ENCODE data around the gene SMIM21. TPM values are rescaled to one million over a fixed set of nuclear protein-coding genes. Genes with fewer than 3 reads are reported as not detected.

SMIM21 gene
- total RNA-seq, result under 1 TPM in 4 of 8 experiments, not detected in 4; 0.08 to 0.33 (median 0.10) TPM

GRCh38 chr18:75427603-75428002, at the start of gene SMIM21:
TSS of gene SMIM21 (minus strand) at chr18:75427703. CDS start at chr18:75427563, 140 bp downstream.
- Histone ChIP-seq H3K4me3 (no peak within 1 kb of the TSS), H3K4me1 (replicated peaks in 1 of 2) (peaks cover 9 to 12% of the 10 kb centered on the region in 2 donors), H3K27ac (no peak within 1 kb of the TSS)
- ATAC-seq (replicated peaks in 6 of 8), result no peak
- in situ Hi-C loops (cut with MboI; ENCODE audit: low pct_unique_long_range_greater_than_20kb in 2 of 9, low sequenced_read_pairs in 9 of 9, unreplicated experiment in 9 of 9), result no loop called here
- 83 to 100% (median 100%) methylated on average over 1 to 3 of the region's 4 CpGs; no CpG with 5 or more reads in 1 of the 10 experiments for WGBS, 10 experiments

DNA sequence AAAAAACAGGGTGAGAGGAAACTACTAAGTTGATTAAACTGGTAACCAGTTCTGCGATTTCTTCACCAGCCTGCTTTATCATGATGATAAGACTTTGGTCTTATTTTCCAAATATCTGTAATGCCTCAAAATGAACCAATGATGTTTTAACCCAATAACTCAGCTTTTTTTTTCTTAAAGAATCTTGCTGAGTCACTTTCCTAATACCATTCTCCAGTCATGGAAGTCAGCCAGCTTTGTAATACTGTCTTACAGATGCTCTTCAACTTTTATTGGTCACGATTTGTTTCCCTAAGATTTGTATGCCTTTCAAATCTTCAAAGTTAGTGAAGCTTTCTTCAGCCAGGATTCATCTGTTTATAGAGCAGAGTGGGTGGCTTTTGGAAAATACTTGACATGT, 47.7 kb upstream of the SMIM21 start:
- in situ Hi-C loops (cut with MboI; ENCODE audit: low pct_unique_long_range_greater_than_20kb in 2 of 9, low sequenced_read_pairs in 9 of 9, unreplicated experiment in 9 of 9), result loop anchor here in 4 of 9 experiments (25.0 kb wide), 3 partner anchors 262 to 813 kb away; partner anchors contain the start of genes PTGR3 (in 1 of the 4) and TSHZ1 (in 1 of the 4)
- Histone ChIP-seq H3K27ac (no peak overlapping the region), H3K4me3 (no peak overlapping the region), H3K4me1 (replicated peaks in 1 of 2) (peaks cover 0 to 20% of the 10 kb centered on the region in 2 donors)
- peak in 4 of 8 experiments; percentile 11 to 66 (median 40) for ATAC-seq (replicated peaks in 6 of 8)
- WGBS, 10 experiments, result 17 to 93% (median 79%) methylated on average over 1 to 2 of the region's 2 CpGs

DNA sequence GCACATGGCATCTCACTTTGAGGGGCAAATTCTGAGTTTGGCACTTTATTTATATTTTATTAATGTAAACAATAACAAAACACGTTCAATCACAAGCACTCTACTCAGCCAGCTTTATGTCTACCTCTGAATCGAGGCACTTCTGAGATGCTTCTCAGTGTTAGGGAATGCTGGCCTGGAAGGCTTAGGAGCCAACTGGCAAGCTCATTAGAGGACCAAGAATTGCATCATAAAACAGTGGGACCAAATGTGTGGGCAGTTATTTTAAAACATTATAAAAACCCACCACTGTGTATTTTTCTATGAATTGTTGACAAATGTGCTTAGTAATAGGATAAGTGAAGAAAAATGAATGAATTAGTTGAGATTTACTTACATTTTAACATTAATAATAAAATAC, 46.8 kb upstream of the SMIM21 start:
- WGBS, 10 experiments, result 24 to 94% (median 66%) methylated on average over 2 of the region's 2 CpGs; no CpG with 5 or more reads in 2 of the 10 experiments
- H3K4me3 ChIP-seq, result no peak overlapping the region
- ATAC-seq (replicated peaks in 6 of 8), result no peak
- H3K4me1 ChIP-seq (replicated peaks in 1 of 2), result peaks cover 0 to 20% of the 10 kb centered on the region in 2 donors
- in situ Hi-C loops (cut with MboI; ENCODE audit: low pct_unique_long_range_greater_than_20kb in 2 of 9, low sequenced_read_pairs in 9 of 9, unreplicated experiment in 9 of 9), result loop anchor here in 2 of 9 experiments (25.0 kb wide), 2 partner anchors 262 to 812 kb away; partner anchors contain the start of genes PTGR3 (in 1 of the 2) and TSHZ1 (in 1 of the 2)
- no peak overlapping the region for H3K27ac ChIP-seq

- no peak for ATAC-seq (replicated peaks in 6 of 8)
- H3K4me3 ChIP-seq, result no peak overlapping the region
- H3K27ac ChIP-seq, result no peak overlapping the region
- in situ Hi-C loops (cut with MboI; ENCODE audit: low pct_unique_long_range_greater_than_20kb in 2 of 9, low sequenced_read_pairs in 9 of 9, unreplicated experiment in 9 of 9), result loop anchor here in 2 of 9 experiments (25.0 kb wide), 2 partner anchors 261 to 811 kb away; partner anchors contain the start of genes PTGR3 (in 1 of the 2) and TSHZ1 (in 1 of the 2)
- 13 to 100% (median 80%) methylated on average over 1 to 4 of the region's 4 CpGs; no CpG with 5 or more reads in 1 of the 10 experiments for WGBS, 10 experiments
- H3K4me1 ChIP-seq (replicated peaks in 1 of 2), result peaks cover 0 to 16% of the 10 kb centered on the region in 2 donors
These were observed 45.8 kb upstream of the SMIM21 start for GRCh38 chr18:75473316-75473715.

DNA sequence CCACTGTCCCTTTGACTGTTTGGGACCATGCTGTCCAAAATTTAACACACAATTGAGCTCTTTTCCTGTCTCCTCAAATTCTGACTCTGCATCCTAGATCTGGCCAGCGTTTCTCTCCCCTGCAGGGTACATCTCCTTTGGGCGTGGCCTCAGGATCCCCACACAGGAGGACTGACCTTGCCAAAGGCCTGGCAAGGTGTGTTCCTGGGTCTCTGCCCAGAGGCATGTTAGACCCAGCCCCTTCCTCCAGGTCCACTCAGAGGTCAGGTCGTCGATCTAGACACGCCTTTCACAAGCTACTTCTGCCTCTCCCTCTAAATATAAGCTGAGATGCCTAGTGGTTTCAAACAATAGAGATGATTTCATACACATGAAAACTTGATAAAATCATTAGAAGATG, 45.4 kb upstream of the SMIM21 start:
- peaks cover 0 to 16% of the 10 kb centered on the region in 2 donors for H3K4me1 ChIP-seq (replicated peaks in 1 of 2)
- H3K27ac ChIP-seq, result no peak overlapping the region
- ATAC-seq (replicated peaks in 6 of 8), result no peak
- WGBS, 10 experiments, result 58 to 100% (median 88%) methylated on average over 2 to 4 of the region's 5 CpGs; no CpG with 5 or more reads in 3 of the 10 experiments
- in situ Hi-C loops (cut with MboI; ENCODE audit: low pct_unique_long_range_greater_than_20kb in 2 of 9, low sequenced_read_pairs in 9 of 9, unreplicated experiment in 9 of 9), result loop anchor here in 2 of 9 experiments (25.0 kb wide), 2 partner anchors 261 to 811 kb away; partner anchors contain the start of genes PTGR3 (in 1 of the 2) and TSHZ1 (in 1 of the 2)
- H3K4me3 ChIP-seq, result no peak overlapping the region

- Histone ChIP-seq H3K4me3 (no peak overlapping the region), H3K4me1 (replicated peaks in 1 of 2) (peaks cover 0 to 16% of the 10 kb centered on the region in 2 donors), H3K27ac (no peak overlapping the region)
- no peak for ATAC-seq (replicated peaks in 6 of 8)
- WGBS, 10 experiments, result 92 to 100% (median 100%) methylated on average over 1 to 6 of the region's 7 CpGs; no CpG with 5 or more reads in 3 of the 10 experiments
- in situ Hi-C loops (cut with MboI; ENCODE audit: low pct_unique_long_range_greater_than_20kb in 2 of 9, low sequenced_read_pairs in 9 of 9, unreplicated experiment in 9 of 9), result loop anchor here in 2 of 9 experiments (25.0 kb wide), 2 partner anchors 260 to 810 kb away; partner anchors contain the start of genes PTGR3 (in 1 of the 2) and TSHZ1 (in 1 of the 2)
These were observed 44.9 kb upstream of the SMIM21 start for GRCh38 chr18:75472396-75472795.

DNA sequence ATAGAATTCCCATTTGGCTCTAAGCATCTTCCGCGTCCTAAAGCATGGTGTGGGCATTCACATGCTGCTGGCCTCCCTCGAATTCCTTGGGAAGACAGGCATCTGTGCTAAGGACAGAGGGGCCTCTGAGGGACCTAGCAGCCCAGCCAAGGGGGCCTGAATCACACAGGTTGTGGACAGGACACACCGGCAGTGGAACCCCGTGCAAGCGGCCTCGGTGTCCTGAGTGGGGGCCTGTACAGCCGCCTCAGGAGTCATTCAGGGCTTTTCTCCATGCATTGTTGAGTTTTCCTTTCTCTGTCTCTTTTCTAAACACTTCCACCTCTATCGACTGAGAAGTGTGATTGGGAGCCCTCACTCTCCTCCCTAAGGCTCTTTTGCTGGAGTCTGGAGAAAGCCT, 44.3 kb upstream of the SMIM21 start:
- peaks cover 0 to 16% of the 10 kb centered on the region in 2 donors for H3K4me1 ChIP-seq (replicated peaks in 1 of 2)
- in situ Hi-C loops (cut with MboI; ENCODE audit: low pct_unique_long_range_greater_than_20kb in 2 of 9, low sequenced_read_pairs in 9 of 9, unreplicated experiment in 9 of 9), result loop anchor here in 2 of 9 experiments (25.0 kb wide), 2 partner anchors 260 to 810 kb away; partner anchors contain the start of genes PTGR3 (in 1 of the 2) and TSHZ1 (in 1 of the 2)
- no peak overlapping the region for H3K27ac ChIP-seq
- no peak overlapping the region for H3K4me3 ChIP-seq
- ATAC-seq (replicated peaks in 6 of 8), result no peak
- 68 to 100% (median 91%) methylated on average over 1 to 7 of the region's 9 CpGs; no CpG with 5 or more reads in 2 of the 10 experiments for WGBS, 10 experiments

- WGBS, 10 experiments, result 67 to 100% (median 84%) methylated on average over 2 to 5 of the region's 5 CpGs; no CpG with 5 or more reads in 1 of the 10 experiments
- ATAC-seq (replicated peaks in 6 of 8), result no peak
- peaks cover 5 to 6% of the 10 kb centered on the region in 2 donors for H3K4me1 ChIP-seq (replicated peaks in 1 of 2)
- in situ Hi-C loops (cut with MboI; ENCODE audit: low pct_unique_long_range_greater_than_20kb in 2 of 9, low sequenced_read_pairs in 9 of 9, unreplicated experiment in 9 of 9), result loop anchor here in 2 of 9 experiments (25.0 kb wide), 2 partner anchors 256 to 806 kb away; partner anchors contain the start of genes PTGR3 (in 1 of the 2) and TSHZ1 (in 1 of the 2)
- no peak overlapping the region for H3K4me3 ChIP-seq
- no peak overlapping the region for H3K27ac ChIP-seq
These were observed 40.3 kb upstream of the SMIM21 start for GRCh38 chr18:75467851-75468250.

DNA sequence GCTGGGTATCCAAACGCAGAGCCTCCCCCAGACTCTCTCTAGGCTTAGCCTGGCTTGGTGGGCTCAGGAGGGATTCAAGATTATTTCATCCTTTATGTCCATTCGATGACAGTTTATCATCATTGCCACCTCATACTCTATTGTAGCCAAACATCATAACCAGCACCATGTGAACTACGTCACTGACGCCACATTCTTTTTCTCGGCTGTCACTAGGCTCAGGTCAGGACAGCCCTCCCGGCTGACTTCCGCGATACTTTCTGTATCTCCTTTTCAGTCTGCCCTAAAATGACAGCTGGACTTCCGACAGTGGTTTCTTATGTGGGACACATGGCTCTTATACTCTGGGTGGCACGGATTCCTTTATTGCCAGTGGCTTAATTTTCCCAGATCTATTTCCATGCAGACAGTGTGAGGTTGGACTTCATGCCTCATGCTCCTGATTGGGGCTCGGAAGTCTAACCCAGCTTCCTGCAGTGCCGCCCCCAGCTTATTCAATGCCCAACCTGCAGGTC, 39.8 kb upstream of the SMIM21 start:
- Histone ChIP-seq H3K27ac (no peak overlapping the region), H3K4me3 (no peak overlapping the region), H3K4me1 (replicated peaks in 1 of 2) (peaks cover 10 to 11% of the 10 kb centered on the region in 2 donors)
- WGBS, 10 experiments, result 45 to 98% (median 83%) methylated on average over 1 to 11 of the region's 12 CpGs; no CpG with 5 or more reads in 1 of the 10 experiments
- ATAC-seq (replicated peaks in 6 of 8), result no peak
- in situ Hi-C loops (cut with MboI; ENCODE audit: low pct_unique_long_range_greater_than_20kb in 2 of 9, low sequenced_read_pairs in 9 of 9, unreplicated experiment in 9 of 9), result loop anchor here in 2 of 9 experiments (25.0 kb wide), 2 partner anchors 255 to 805 kb away; partner anchors contain the start of genes PTGR3 (in 1 of the 2) and TSHZ1 (in 1 of the 2)

- in situ Hi-C loops (cut with MboI; ENCODE audit: low pct_unique_long_range_greater_than_20kb in 2 of 9, low sequenced_read_pairs in 9 of 9, unreplicated experiment in 9 of 9), result loop anchor here in 2 of 9 experiments (25.0 kb wide), 2 partner anchors 252 to 802 kb away; partner anchors contain the start of genes PTGR3 (in 1 of the 2) and TSHZ1 (in 1 of the 2)
- Histone ChIP-seq H3K4me1 (replicated peaks in 1 of 2) (peaks cover 14 to 16% of the 10 kb centered on the region in 2 donors), H3K4me3 (no peak overlapping the region), H3K27ac (no peak overlapping the region)
- WGBS, 10 experiments, result 73 to 100% (median 99%) methylated on average over 1 to 12 of the region's 13 CpGs; no CpG with 5 or more reads in 5 of the 10 experiments
- ATAC-seq (replicated peaks in 6 of 8), result no peak
These were observed 36.9 kb upstream of the SMIM21 start for GRCh38 chr18:75464356-75464755.

DNA sequence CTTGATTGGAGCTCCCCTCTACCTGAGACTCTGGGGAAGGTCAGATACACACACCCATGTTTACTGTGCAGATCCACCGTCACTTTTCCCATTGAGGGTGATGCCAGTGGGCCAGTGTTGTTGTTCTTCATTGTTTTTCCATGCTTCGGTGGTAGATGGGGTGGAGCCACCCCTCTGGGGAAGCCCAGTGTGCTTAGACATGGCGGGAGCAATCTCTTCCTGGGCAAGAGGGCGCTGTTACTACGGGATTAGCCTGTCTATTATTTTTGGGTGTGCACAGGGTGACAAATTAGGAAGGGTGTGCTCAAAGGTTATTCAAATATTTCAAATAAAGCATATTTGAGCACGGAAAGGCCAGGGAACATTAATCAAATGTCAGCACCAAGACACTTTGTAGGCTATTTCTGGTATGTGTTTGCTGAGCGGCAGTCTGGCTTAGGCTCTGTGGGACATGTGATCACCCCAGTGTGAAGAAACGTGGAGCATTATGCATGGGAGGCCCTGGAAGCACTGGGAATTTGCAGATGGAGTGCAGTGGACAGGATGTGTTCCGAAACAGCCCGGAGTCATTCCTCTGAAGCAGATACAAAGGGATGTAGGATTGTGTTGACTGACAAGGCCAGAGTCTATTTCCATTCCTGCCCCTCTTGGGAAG, 34.8 kb upstream of the SMIM21 start:
- H3K4me3 ChIP-seq, result no peak overlapping the region
- WGBS, 10 experiments, result 40 to 82% (median 75%) methylated on average over 2 to 9 of the region's 10 CpGs; no CpG with 5 or more reads in 5 of the 10 experiments
- ATAC-seq (replicated peaks in 6 of 8), result peak; percentile 65 to 92 (median 88)
- H3K4me1 ChIP-seq (replicated peaks in 1 of 2), result peaks cover 14 to 16% of the 10 kb centered on the region in 2 donors
- in situ Hi-C loops (cut with MboI; ENCODE audit: low pct_unique_long_range_greater_than_20kb in 2 of 9, low sequenced_read_pairs in 9 of 9, unreplicated experiment in 9 of 9), result loop anchor here in 2 of 9 experiments (25.0 kb wide), 2 partner anchors 250 to 800 kb away; partner anchors contain the start of genes PTGR3 (in 1 of the 2) and TSHZ1 (in 1 of the 2)
- no peak overlapping the region for H3K27ac ChIP-seq

DNA sequence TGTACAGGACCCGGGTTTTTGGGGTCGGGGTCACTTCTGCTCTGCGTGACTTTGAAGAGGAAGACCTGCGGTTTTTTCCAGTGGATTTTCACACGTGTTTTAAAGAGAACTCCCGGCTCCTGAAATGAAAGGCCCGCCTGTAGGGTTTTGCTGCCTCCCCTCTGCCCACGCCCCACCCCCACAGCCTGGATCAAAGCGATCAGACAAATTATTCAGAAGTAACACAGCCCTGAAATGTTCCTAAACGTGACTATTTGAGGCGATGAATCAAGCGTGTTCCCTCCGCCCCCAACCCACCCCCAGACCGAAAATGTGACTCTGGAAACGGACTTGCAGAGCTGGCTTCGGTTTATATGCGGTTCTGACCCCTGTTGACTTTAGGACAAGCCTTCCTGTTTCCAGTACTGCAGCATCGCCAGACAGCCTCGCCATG, 28.7 kb upstream of the SMIM21 start:
- Histone ChIP-seq H3K27ac (peak overlapping the region; percentile 60 to 78), H3K4me3 (peak overlapping the region; percentile 27 to 40 (median 34)), H3K4me1 (replicated peaks in 1 of 2) (peaks cover 23 to 24% of the 10 kb centered on the region in 2 donors)
- WGBS, 10 experiments, result 0 to 86% (median 0%) methylated on average over 1 to 3 of the region's 19 CpGs; no CpG with 5 or more reads in 5 of the 10 experiments
- ATAC-seq (replicated peaks in 6 of 8), result peak in 4 of 8 experiments; percentile 6 to 12 (median 10)
- in situ Hi-C loops (cut with MboI; ENCODE audit: low pct_unique_long_range_greater_than_20kb in 2 of 9, low sequenced_read_pairs in 9 of 9, unreplicated experiment in 9 of 9), result loop anchor here in 2 of 9 experiments (25.0 kb wide), 2 partner anchors 244 to 794 kb away; partner anchors contain the start of genes PTGR3 (in 1 of the 2) and TSHZ1 (in 1 of the 2)

Measured in motor neuron (in vitro differentiated cells).